SK-MEL-5 (cell line): ENCODE data around the gene CCDC85A. TPM values are rescaled to one million over a fixed set of nuclear protein-coding genes. Genes with fewer than 3 reads are reported as not detected.
"Not testable (repeated sequence)": the region's sequence is repeated elsewhere in the genome, so short reads cannot be mapped to it uniquely, and the experiment has no call there.

Experiments used
- DNase-seq: peaks from one replicate; pipeline ENCODE4 v3.0.0-alpha.2; 2016; ENCODE audit warnings: low read depth, low spot score
- in situ Hi-C: cut with HindIII; loops from 2 replicates; pipeline ENCODE4 v1.10.0; 2016; ENCODE audit warnings: low sequenced_read_pairs, high pct_unique_total_duplicates, low pct_unique_long_range_greater_than_20kb
- polyA plus RNA-seq, 2 experiments: library from polyadenylated mRNA; depleted of rRNA; stranded (reverse); fragments of >200 nt; gene quantifications; 2 replicates each; pipeline ENCODE4 v1.2.3, GENCODE V29; 2015
- total RNA-seq: library from RNA; depleted of rRNA; stranded (reverse); fragments of >200 nt; shearing (Covaris generic); gene quantifications from 2 replicates; pipeline ENCODE4 v1.2.3, GENCODE V29; 2014; rRNA removed

The CCDC85A gene
- not detected in 2 replicates for total RNA-seq
- not detected in 2 replicates for polyA plus RNA-seq (2015; cell fraction: cytosol; rRNA removed)
- polyA plus RNA-seq (2015; cell fraction: nucleus; rRNA removed) = 0.19 TPM in 1 of 2 replicates, not detected in the other

DNA sequence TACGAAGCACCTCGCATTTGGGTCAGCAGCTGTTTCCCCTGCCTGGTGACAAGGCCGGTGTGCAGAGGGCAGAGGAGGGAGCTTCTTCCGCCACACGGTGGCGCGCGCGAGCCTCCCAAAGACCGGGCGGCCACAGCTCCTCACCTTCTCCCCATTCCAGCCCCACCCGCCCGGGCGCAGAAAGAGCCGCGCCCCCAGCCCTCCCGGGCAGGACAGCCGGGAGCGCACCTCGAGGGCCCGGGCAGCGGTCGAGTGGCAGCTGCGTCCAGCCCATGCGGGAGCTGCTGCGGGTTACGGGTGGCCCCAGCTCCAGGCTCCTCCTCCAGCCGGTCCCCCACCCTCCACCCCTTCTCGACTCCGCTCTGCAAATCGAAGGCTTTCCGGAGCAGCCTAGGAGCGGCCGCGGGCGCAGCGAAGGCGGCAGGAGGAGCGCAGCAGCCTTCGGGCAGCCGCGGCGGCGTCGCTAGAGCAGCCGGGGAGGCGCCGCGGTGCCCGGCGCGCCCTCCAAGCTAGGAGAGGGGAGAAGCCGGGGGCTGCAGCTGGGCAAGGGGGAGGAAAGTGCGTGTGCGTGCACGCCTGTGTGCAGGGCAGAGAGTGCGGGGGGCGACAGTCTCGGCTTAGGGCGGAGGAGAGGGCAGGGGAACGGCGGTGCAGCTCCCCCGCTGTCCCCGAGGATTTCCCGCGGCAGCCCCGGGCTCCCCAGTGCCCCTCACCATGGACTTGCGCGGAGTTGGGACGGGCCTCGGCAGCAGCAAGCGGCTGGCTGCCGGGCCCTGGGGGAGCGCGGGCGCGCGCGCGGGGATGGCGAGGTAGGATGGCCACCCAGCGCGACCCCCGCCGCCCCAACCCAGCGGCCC is at the start of gene CCDC85A:
CCDC85A (plus strand) TSS at position 348 of the 857 bp plus-strand sequence. CDS start 635 bp downstream, outside the sequence.
- peak; percentile 79 for DNase-seq
- in situ Hi-C loops = no loop called here

DNA sequence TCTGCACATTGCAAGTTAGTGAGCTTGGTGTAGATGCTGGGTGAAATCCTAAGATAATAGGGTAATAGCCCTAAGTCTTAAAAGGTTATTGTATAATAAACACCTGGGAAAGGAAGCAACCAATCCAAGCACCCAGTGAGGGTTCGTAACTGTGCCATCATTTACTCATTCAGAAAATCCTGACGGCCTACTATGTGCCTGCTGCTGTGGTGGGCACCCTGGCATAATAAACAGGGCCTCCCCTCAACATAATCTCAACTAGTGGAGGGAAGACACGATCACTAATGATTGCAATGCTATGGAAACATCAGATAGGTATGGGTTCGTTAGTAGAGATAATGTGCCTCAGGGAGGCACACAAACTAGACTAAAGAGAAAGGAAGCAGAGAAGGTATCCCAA is 48.9 kb upstream of the CCDC85A start:
- in situ Hi-C loops = no loop called here

DNA sequence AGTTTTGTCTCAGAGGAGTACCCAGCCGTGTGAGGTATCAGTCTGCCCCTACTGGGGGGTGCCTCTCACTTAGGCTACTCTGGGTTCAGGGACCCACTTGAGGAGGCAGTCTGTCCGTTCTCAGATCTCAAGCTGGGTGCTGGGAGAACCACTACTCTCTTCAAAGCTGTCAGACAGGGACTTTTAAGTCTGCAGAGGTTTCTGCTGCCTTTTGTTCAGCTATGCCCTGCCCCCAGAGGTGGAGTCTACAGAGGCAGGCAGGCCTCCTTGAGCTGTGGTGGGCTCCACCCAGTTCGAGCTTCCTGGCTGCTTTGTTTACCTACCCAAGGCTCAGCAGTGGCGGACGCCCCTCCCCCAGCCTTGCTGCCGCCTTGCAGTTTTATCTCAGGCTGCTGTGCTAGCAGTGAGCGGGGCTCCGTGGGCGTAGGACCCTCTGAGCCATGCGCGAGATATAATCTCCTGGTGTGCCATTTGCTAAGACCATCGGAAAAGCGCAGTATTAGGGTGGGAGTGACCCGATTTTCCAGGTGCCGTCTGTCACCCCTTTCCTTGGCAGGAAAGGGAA is 41.2 kb upstream of the CCDC85A start:
- DNase-seq, in situ Hi-C loops: not testable (repeated sequence)

More for the DNA sequence above, 48.9 kb upstream of the CCDC85A start:
- no peak for DNase-seq

DNA sequence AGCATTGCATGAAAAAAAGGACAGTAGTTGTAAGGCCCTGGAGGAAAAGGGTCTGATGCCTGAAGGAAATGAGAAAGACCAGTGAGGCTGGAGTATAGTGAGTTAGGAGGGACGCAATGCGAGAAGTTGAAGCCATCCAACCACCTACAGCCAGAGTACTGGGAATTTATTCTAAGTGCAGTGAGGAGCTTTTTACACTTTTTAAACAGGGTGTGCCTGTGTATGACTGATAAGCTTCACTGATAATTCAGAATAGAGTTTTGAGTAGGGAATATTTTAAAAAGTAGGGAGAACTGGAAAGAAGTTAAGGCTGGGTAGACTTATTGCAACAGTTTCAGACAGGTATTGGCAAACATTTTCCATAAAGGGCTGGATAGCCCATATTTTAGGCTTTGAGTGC is 35.9 kb upstream of the CCDC85A start:
- in situ Hi-C loops = no loop called here
- DNase-seq = no peak

DNA sequence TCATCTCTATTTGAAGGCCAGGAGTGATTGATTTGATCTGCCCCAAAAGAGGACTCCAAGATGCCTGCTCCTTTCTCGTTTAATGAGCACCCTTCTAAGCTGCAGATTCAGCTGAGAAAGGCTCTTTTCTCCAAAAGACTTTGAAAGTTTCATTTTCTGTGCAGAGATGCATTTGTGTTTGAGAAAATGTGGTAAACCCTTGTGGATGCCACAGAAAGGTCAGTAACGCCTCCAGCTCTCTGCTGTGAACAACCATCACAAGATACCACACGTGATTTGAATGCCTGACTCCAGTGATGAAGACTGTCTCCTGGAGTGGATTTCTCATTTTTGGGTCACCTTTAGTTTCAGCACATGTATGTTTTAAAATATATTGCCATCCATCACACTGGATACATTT is 35.0 kb upstream of the CCDC85A start:
- in situ Hi-C loops = no loop called here
- DNase-seq = peak; percentile 65

DNA sequence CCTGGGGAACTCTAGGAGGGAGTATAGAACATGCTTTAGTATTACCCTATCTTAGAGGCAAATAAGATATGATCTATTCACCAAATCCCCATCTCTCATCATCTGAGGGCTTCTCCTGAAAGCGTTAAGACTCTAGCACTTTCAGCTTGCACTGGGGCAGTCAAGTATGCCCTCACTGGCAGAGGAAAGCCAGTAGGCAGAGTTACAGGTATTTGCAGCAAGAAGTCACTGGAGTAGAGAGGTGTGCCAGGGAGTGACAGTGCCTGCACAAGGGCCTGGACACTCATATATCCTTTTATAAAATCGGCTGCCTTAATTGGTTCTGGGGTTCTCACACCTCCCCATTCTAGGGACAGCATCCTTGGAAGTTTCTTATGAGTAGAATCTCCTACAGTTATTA is 31.9 kb upstream of the CCDC85A start:
- no peak for DNase-seq
- in situ Hi-C loops = no loop called here

DNA sequence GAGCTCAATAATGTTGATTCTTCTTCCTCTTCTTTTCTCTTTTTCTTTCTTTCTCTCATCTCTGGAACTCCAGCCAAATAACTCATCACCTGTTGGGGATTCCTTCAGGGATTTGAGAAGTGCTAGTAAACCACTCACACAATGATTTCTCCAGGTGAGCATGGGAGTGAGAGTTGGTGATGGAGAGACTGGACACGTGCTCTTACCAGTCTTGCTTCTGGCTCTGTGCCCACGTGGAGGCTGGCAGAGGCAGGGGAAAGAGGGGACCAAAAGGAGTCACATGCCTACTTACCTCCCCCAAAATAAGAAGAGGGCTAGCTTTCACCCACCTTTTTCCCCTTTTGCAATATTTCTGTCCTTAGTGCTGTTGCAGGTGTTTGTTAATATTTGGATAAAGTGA is 28.6 kb upstream of the CCDC85A start:
- no peak for DNase-seq
- in situ Hi-C loops = no loop called here

DNA sequence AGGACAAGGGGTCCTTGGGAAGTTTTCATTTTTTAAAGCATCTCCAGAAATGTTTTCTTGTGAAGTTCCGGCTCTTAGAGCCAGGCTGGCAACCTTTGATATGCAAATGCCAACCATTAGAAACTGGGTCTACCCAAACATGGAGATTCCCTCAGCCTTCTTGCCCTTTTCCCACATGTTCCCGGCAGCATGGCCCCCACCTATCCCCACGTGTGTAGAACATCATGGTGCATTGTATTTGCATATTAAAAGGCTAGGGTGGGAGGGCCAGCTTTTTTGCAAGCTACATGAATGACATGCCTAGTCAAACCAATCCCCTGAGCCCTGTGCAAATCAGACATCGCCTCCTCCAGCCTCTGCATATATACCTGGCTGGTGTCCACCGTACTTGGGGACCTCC is 23.9 kb upstream of the CCDC85A start:
- DNase-seq, in situ Hi-C loops: not testable (repeated sequence)

DNA sequence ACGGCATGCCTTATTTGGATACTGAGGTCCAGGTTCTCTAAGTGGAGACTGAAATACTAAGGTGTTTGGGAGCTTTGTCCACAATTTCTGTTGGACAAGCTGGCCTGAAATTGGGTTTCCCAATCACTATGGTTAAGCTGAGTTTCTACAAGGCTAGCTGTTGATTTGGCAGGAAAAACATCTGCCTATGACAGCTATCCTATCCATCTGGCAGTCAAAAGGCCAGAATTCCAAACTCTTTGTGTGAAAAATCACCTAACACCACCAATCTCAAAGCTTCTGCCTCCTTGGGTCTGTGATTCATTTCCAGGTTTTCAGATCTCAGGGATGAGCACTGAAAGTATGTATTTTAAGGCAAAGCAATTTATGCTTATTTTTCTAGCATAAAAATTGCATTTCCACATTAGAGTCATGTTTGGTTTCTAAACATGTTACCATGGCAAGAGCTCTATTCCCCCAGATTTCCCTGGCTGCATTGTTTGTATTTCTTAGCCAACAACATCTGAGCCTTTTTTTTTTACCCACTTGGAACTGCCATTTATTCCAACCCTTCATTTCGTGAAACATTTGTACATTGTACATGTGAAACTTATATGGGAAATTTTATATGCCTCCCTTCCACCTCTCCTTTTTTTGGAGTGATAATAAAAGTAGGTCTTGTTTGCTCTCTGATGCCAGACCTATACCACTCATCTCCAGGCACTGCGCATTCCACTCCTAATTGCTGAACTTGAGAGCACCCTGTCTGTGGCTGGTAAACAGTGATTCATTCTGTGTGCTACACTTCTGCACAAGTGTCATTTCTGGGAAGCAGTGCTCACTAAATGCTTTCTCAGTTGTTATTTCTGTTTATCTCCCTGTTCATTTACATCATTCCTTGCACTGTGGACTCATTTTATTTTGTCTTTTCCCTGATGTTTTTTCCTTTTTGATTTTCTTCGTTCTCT is 15.9 kb upstream of the CCDC85A start:
- no peak for DNase-seq
- in situ Hi-C loops = no loop called here

DNA sequence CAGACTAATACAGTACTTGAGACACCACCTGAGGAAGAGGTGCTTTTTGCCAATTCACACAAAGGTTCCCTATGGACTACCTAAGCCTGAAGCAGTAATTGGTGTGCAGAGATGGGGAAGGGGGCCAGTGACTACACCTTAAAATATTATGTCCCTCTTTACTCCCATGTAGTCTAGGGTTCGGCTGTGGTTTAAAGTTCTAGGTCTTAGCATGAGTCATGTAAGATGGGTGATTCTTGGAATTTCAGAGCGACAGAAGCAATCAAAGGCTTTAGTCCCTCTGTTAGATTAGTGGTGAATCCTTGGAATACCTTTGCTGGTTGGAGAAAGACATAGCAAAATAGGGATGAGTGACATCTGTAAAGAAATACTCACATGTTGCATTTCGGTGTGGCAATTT is 14.3 kb upstream of the CCDC85A start:
- in situ Hi-C loops = no loop called here
- DNase-seq = no peak

DNA sequence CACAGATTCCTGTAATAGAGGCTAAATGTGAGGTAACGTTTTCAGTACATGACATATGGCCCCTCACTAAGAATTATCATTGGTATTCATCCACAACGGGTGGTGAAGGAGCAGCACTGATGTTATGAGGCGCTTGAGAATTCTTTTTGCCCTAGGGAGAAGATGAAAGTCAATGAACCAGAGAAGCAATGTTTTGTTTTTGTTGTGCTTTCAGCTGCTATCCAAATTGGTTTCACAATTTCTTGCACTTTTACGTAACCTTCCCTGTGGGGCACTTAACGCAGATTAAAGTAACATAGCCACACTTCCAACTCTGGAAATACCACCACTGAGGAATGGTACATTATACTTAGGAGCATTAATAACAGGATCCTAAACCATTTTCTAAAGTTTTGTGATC is 13.3 kb upstream of the CCDC85A start:
- no peak for DNase-seq
- in situ Hi-C loops = no loop called here

DNA sequence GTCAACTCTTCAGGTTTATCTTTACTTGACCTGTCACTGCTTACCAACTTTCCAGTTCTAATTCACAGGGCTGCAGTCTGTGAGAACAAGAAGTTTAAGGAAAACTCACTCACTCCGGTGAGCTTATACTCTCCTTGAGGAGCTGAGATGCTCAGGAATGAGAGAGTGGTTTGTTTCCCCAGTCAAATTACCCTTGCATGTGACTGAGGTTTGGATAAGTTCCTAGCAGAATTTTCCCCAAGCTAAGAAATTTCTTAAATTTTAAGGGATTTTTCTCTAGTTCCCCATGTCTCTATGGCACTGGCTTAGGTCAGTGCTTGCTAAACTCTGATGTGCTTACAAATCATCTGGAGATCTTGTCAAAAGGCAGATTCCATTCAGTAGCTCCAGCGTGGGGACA is 12.8 kb upstream of the CCDC85A start:
- in situ Hi-C loops = no loop called here
- DNase-seq = no peak

DNA sequence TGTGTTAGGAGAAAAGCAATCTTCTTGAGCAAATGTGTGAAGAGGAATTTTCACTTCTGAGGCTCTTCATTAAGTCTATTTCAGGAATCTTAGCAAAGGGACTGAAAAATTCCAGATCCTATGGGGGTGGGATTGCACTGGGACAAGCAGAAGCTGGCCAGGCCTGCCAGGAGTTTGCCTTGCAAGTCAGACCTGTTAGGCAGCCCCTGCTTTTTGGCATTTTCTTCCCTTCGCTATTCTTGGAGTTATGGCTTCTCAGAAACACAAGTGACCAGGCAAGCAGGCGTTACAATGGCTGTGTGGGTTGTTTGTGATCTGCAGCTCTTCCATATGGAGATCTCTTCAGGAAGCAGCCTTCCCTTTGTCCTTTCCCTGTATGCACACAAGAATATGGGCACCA is 8.0 kb upstream of the CCDC85A start:
- DNase-seq = no peak
- in situ Hi-C loops = no loop called here

DNA sequence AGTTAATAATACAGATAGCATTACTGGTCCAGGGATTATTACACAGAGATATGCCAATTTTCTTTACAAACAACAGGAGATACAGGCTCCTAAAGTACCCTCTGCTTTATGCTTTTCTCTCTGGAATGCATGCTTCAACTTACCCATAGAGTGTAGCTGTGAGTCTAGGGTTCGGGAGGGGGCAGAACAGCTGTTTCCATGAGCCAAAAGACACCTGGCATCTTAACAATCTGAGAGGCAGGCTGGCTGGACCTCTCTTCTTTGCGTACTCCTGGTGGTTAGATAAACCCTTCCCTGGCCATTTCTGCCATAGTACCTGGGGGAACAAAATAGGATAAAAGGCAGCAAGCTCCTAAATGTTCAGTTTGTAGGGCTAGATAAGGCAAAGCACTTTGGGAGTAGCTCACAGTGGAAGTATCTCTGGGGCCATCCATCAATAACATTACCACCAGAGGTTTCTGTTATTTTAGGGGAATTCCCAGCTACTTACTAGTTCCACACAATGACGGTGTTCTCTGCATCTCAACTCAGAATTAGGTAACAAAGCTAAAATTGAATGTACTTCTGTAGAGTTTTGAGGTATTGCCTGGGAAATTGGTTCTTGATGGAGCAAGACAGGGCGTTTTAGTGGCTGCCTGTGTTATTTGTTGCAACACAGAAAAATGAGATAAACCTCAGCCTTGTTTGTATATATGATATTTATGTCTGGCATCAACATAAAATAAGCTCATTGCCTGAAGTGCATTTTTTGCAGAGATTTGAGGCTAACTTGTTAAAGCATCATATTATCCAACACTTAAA is 6.2 kb upstream of the CCDC85A start:
- in situ Hi-C loops = no loop called here
- no peak for DNase-seq

DNA sequence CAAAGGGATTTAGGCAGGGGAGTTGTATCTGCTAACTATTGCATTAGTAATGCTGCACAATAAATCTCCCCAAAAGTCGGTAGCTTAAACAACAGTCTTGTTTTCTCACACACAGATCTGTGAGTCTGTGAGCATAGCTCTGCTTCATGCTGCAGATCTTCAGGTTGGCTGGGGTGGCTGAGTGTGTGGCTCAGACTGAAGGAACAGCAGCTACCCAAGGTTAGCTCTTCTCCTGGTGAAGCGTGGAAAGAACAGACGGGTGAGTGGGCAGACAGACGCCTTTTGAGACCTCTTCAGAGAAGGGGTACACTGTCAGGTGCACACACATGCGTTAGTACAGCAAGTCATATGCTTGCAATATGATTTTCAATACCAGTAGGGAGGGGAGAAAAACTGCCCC is 3.9 kb upstream of the CCDC85A start:
- DNase-seq = no peak
- in situ Hi-C loops = no loop called here

DNA sequence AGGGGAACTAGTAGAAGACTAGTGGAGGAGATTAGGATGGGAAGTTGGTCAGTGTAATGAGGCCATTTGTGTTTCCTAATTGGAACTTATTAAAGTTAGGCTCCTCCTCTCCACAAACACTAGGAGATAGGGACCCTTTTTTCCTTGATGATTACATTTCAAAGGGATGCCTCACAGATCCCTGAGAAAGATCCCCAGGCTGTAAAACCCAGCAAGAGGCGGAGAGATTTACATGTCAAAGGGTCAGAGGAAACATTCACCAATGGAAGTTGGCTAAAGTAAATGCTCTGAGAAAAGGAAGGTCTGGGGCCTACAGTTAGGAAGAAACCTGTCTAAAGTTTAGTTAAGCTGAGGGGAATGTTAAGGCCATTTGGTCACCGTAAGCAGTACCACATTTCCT is 1.4 kb upstream of the CCDC85A start:
- no peak for DNase-seq
- in situ Hi-C loops = no loop called here

DNA sequence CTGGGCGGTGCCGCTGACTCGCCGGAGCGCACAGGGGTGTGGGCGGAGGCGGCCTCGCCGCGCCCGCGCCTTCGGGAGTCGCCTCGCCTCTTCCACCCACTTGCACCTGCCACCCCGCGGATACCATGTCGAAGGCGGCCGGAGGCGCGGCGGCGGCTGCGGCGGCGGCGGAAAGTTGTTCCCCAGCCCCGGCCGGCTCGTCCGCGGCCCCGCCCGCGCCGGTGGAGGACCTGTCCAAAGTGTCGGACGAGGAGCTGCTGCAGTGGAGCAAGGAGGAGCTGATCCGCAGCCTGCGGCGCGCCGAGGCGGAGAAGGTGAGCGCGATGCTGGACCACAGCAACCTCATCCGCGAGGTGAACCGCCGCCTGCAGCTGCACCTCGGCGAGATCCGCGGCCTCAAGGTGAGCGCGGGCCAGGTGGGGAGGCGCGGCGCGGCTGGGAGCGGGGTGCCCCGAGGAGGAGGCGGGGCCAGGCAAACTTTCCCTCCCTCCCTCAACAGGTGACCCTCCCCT is 766 bp downstream of the CCDC85A start:
- in situ Hi-C loops = no loop called here
- no peak for DNase-seq
